Mesenchymal stem cell (in vitro differentiated cells and primary cell): ENCODE measurements around the gene CSNK1E.
A peak's percentile ranks its signal among the peaks of the same experiment; 100 is the strongest.

Experiments used
- DNase-seq: peaks from one replicate; pipeline ENCODE4 v3.0.0-alpha.2; 2013
- H2AFZ ChIP-seq: one replicate; pipeline ENCODE4 v1.6.1; 2013; ENCODE audit warnings: low read depth, mild to moderate bottlenecking, control low read depth, inconsistent platforms, low read length, moderate library complexity
- H2AK5ac ChIP-seq: 2 replicates; pipeline ENCODE4 v1.6.1; 2013; ENCODE audit warnings: low read length, moderate library complexity, mild to moderate bottlenecking, inconsistent platforms; ENCODE audit not compliant: severe bottlenecking
- H2BK120ac ChIP-seq: one replicate; pipeline ENCODE4 v1.6.1; 2013; ENCODE audit warnings: low read depth, mild to moderate bottlenecking, inconsistent platforms, low read length, moderate library complexity
- H2BK12ac ChIP-seq, 2 experiments: one replicate each; pipeline ENCODE4 v1.6.1; 2013; ENCODE audit warnings: inconsistent platforms in 2 of 2, low read length in 2 of 2, mild to moderate bottlenecking in 2 of 2, moderate library complexity in 2 of 2, control low read depth in 1 of 2
- H2BK15ac ChIP-seq: one replicate; pipeline ENCODE4 v1.6.1; 2013; ENCODE audit warnings: mild to moderate bottlenecking, low read depth, inconsistent platforms; ENCODE audit not compliant: poor library complexity, severe bottlenecking
- H2BK5ac ChIP-seq: 2 replicates; pipeline ENCODE4 v1.6.1; 2013; ENCODE audit warnings: low read depth, mild to moderate bottlenecking, low read length, control low read depth, inconsistent platforms; ENCODE audit not compliant: poor library complexity, severe bottlenecking
- H3K14ac ChIP-seq, 2 experiments: one replicate each; pipeline ENCODE4 v1.6.1; 2013; ENCODE audit warnings: inconsistent platforms in 2 of 2, low read length in 2 of 2, control low read depth in 1 of 2, mild to moderate bottlenecking in 1 of 2, moderate library complexity in 1 of 2
- H3K18ac ChIP-seq, 2 experiments: one replicate each; pipeline ENCODE4 v1.6.1; 2013; ENCODE audit warnings: inconsistent platforms in 2 of 2, low read length in 2 of 2, control low read depth in 1 of 2, low read depth in 1 of 2, mild to moderate bottlenecking in 1 of 2
- H3K23ac ChIP-seq, 2 experiments: one replicate each; pipeline ENCODE4 v1.6.1; 2013; ENCODE audit warnings: inconsistent platforms in 2 of 2, low read length in 2 of 2, mild to moderate bottlenecking in 2 of 2, moderate library complexity in 2 of 2, control low read depth in 1 of 2
- H3K27ac ChIP-seq: 2 replicates; pipeline ENCODE4 v1.5.1; 2013; ENCODE audit warnings: mild to moderate bottlenecking, moderate library complexity, low read length, control low read depth, inconsistent platforms; ENCODE audit not compliant: poor library complexity, severe bottlenecking
- H3K27me3 ChIP-seq, 2 experiments: 2 replicates each; pipeline versions ENCODE4 v1.6.1 to v1.7.0; 2013; ENCODE audit warnings: low read length in 2 of 2, mild to moderate bottlenecking in 2 of 2, moderate library complexity in 2 of 2, control low read depth in 1 of 2, inconsistent platforms in 1 of 2; ENCODE audit not compliant: control insufficient read depth in 1 of 2, insufficient read depth in 1 of 2
- H3K36me3 ChIP-seq, 2 experiments: 2 replicates each; pipeline versions ENCODE4 v1.6.1 to v1.7.0; 2013; ENCODE audit warnings: low read length in 2 of 2, control low read depth in 1 of 2, inconsistent platforms in 1 of 2, low read depth in 1 of 2, mild to moderate bottlenecking in 1 of 2; ENCODE audit not compliant: insufficient read depth in 2 of 2, control insufficient read depth in 1 of 2
- H3K4ac ChIP-seq, 2 experiments: one replicate each; pipeline ENCODE4 v1.6.1; 2013; ENCODE audit warnings: inconsistent platforms in 2 of 2, low read length in 2 of 2, mild to moderate bottlenecking in 2 of 2, moderate library complexity in 2 of 2, control low read depth in 1 of 2, low read depth in 1 of 2
- H3K4me1 ChIP-seq: 2 replicates; pipeline ENCODE4 v1.6.1; 2013; ENCODE audit warnings: low read depth, low read length, control low read depth; ENCODE audit not compliant: control insufficient read depth, insufficient read depth
- H3K4me2 ChIP-seq: 2 replicates; pipeline ENCODE4 v1.6.1; 2013; ENCODE audit warnings: low read length, mild to moderate bottlenecking, inconsistent platforms; ENCODE audit not compliant: poor library complexity, severe bottlenecking
- H3K4me3 ChIP-seq, 2 experiments: 2 replicates each; pipeline versions ENCODE4 v1.5.1 to v1.7.0; 2013; ENCODE audit warnings: low read length in 2 of 2, mild to moderate bottlenecking in 2 of 2, control low read depth in 1 of 2, low read depth in 1 of 2; ENCODE audit not compliant: insufficient read depth in 1 of 2
- H3K79me1 ChIP-seq: replicated peaks from 2 replicates; pipeline ENCODE4 v1.6.1; 2013; ENCODE audit warnings: mild to moderate bottlenecking, control low read depth, low read length, inconsistent platforms; ENCODE audit not compliant: poor library complexity, severe bottlenecking
- H3K9ac ChIP-seq: 2 replicates; pipeline ENCODE4 v1.7.0; 2013; ENCODE audit warnings: mild to moderate bottlenecking, low read length, moderate library complexity
- H3K9me3 ChIP-seq: 2 replicates; pipeline ENCODE4 v1.7.0; 2013; ENCODE audit warnings: mild to moderate bottlenecking, low read length; ENCODE audit not compliant: control insufficient read depth
- H4K8ac ChIP-seq: one replicate; pipeline ENCODE4 v1.6.1; 2013; ENCODE audit warnings: inconsistent platforms, mild to moderate bottlenecking, low read length, moderate library complexity
- H4K91ac ChIP-seq: one replicate; pipeline ENCODE4 v1.6.1; 2013; ENCODE audit warnings: mild to moderate bottlenecking, low read length, inconsistent platforms
- WGBS: methylation state at CpG from one replicate; pipeline ENCODE4 v1.1.7; 2013; ENCODE audit warnings: mixed read lengths; 5-methylcytosine and 5-hydroxymethylcytosine counted together

The CSNK1E gene

DNA sequence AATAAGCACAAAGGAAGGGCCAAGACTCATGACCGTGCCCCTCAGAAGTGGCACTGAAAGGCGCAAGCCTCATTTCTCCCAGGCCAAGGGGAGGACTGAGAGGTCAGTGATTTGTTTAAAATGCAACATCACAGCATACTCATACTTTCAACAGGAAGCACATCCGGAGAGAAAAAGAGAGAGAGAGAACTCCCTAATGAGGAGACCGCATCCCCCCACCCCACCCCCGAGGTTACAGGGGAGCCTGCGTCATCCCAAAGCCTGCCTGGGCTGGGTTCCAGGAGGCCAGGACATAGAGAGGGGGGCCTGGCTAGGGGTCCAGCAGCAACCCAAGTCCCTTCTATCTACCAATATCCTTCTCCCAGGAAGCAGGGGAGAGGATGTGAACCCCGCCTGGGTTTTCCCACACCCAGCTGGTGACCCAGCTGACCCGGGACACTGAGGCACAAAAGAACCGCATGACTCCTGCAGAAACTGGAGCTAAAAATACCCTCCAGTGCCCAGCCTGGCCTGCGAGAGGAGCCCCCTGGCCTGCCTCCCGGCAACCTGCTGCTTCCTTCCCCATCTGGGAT lies 3.8 kb downstream of the CSNK1E start:
- no peak overlapping the region for H2AFZ ChIP-seq
- peak overlapping the region; percentile 50 for H2BK120ac ChIP-seq
- peak overlapping the region; percentile 6 for H2BK15ac ChIP-seq
- H2BK12ac ChIP-seq, result peak overlapping the region in 1 of 2 experiments; percentile 76
- H3K79me1 ChIP-seq, result no peaks in the 10 kb centered on the region
- H3K23ac ChIP-seq, result no peak overlapping the region
- no peak overlapping the region for H3K14ac ChIP-seq
- peak overlapping the region; percentile 75 for H3K27ac ChIP-seq
- H3K4me2 ChIP-seq, result peak overlapping the region; percentile 70
- peak overlapping the region; percentile 67 to 94 for H3K18ac ChIP-seq
- peak overlapping the region; percentile 33 for H4K8ac ChIP-seq
- H3K4me3 ChIP-seq, result peak overlapping the region in 1 of 2 experiments; percentile 90
- peak overlapping the region; percentile 14 for H4K91ac ChIP-seq
- WGBS, result 5% methylated on average over 9 of the region's 11 CpGs
- peak overlapping the region in 1 of 2 experiments; percentile 76 for H3K4ac ChIP-seq
- H2AK5ac ChIP-seq, result no peak overlapping the region
- H3K9ac ChIP-seq, result peak overlapping the region; percentile 97
- peaks cover 72% of the 10 kb centered on the region for H3K4me1 ChIP-seq
- no peaks in the 10 kb centered on the region for H3K9me3 ChIP-seq
- no peaks in the 10 kb centered on the region for H3K27me3 ChIP-seq
- peak; percentile 95 for DNase-seq
- peak overlapping the region; percentile 48 for H2BK5ac ChIP-seq
- H3K36me3 ChIP-seq, result peaks cover 34 to 52% of the 10 kb centered on the region in 2 experiments

DNA sequence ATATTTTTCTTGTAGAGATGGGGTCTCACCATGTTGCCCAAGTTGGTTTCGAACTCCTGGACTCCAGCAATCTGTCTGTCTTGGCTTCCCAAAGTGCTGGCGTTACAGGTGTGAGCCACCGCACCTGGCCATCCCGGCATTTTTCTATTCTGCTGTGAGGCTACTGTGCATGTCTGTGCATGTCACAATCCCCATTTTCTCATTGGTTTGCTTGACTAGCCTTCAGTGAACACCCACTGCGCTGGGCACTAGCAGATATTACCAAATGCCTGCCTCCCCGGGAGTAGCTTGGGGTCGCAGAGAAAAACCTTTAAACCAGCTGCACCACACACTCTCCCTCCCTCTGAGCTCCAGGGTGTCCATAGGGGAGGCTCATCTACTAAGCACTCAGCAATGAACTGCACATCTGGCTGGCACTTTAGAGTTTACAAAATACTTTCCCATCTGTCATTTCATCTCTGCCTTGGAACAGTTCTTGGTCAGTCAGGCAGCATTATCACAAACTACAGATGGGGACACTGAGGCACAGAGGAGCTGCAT lies 4.9 kb downstream of the CSNK1E start:
- Histone ChIP-seq H3K4me3 (peak overlapping the region in 1 of 2 experiments; percentile 90), H3K27ac (peak overlapping the region; percentile 75), H4K91ac (peak overlapping the region; percentile 8), H3K9ac (peak overlapping the region; percentile 97), H2BK5ac (no peak overlapping the region), H3K23ac (peak overlapping the region in 1 of 2 experiments; percentile 66), H3K4me2 (no peak overlapping the region), H3K27me3 (no peaks in the 10 kb centered on the region), H2AK5ac (no peak overlapping the region), H3K79me1 (no peaks in the 10 kb centered on the region), H2BK12ac (peak overlapping the region; percentile 6 to 69), H3K14ac (no peak overlapping the region), H2BK120ac (no peak overlapping the region), H3K4me1 (peaks cover 66% of the 10 kb centered on the region), H3K36me3 (peaks cover 44 to 59% of the 10 kb centered on the region in 2 experiments), H3K4ac (peak overlapping the region; percentile 12 to 37), H2AFZ (no peak overlapping the region), H4K8ac (no peak overlapping the region), H3K9me3 (no peaks in the 10 kb centered on the region), H2BK15ac (no peak overlapping the region), H3K18ac (peak overlapping the region; percentile 49 to 94)
- peak; percentile 43 for DNase-seq
- 93% methylated on average over 7 of the region's 7 CpGs for WGBS

DNA sequence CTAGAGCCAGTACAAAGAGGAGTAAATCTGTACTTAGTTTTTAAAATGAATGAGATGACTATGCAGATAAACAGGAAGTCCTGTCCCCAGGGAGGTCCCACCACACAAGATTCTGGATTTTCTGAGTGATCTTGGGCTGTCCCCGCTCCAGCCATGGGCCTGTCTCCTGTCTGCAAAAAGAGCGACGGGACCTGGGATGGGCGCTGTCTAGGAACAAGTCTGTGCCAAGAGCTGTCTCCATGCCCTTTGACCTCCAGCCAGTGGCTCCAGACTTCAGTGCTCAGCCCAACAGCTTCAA lies 6.0 kb downstream of the CSNK1E start:
- no peak overlapping the region for H2AFZ ChIP-seq
- no peak overlapping the region for H3K18ac ChIP-seq
- peaks cover 66% of the 10 kb centered on the region for H3K4me1 ChIP-seq
- no peak overlapping the region for H2BK15ac ChIP-seq
- peak; percentile 41 for DNase-seq
- H4K8ac ChIP-seq, result no peak overlapping the region
- no peak overlapping the region for H2AK5ac ChIP-seq
- H4K91ac ChIP-seq, result no peak overlapping the region
- H3K27me3 ChIP-seq, result no peaks in the 10 kb centered on the region
- H3K14ac ChIP-seq, result peak overlapping the region in 1 of 2 experiments; percentile 11
- no peak overlapping the region for H3K4me2 ChIP-seq
- H3K9ac ChIP-seq, result peak overlapping the region; percentile 46
- no peaks in the 10 kb centered on the region for H3K9me3 ChIP-seq
- peak overlapping the region; percentile 10 for H3K27ac ChIP-seq
- H3K4ac ChIP-seq, result peak overlapping the region in 1 of 2 experiments; percentile 51
- WGBS, result 63% methylated on average over 4 of the region's 4 CpGs
- H2BK12ac ChIP-seq, result peak overlapping the region in 1 of 2 experiments; percentile 15
- H2BK120ac ChIP-seq, result no peak overlapping the region
- H3K79me1 ChIP-seq, result no peaks in the 10 kb centered on the region
- H3K23ac ChIP-seq, result no peak overlapping the region
- peak overlapping the region in 1 of 2 experiments; percentile 57 for H3K4me3 ChIP-seq
- peaks cover 47 to 64% of the 10 kb centered on the region in 2 experiments for H3K36me3 ChIP-seq
- H2BK5ac ChIP-seq, result no peak overlapping the region

DNA sequence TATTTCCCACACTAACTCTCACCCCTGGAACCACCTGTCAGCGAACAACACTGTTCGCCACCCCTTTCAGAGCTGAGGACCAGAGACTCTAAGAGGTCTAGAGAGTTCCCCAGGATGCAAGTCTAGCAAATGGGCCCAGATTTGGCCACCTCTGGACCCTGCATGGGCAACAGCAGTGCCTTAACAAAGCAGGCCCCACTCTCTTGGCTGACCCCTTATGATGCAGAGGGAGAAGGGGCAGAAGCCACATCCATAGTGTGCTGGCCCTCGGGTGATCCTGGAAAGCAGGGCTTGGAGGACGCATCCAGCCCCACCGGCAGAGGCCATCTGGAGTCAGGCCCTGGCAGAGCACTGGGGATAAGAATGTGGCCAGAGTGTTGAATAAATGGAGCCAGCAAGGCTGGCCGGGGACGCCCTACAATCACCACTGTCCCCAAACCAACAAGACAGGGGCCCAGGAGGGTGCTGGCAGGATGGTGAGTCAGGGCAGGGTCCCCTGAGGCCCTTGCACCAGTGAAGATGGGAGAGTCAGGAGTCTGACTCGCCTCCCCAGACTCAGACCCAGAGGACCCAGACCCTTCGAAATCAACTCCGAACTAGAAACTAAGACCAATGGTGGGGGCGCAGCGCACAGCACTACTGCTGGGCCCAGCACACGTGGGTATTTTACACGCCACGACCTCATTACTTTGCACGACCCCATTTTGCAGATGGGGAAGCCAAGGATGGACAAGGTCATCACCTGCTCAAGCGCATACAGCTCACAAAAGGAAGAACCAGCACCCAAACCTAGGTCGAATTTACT lies 6.5 kb downstream of the CSNK1E start:
- Histone ChIP-seq H3K4me3 (peak overlapping the region; percentile 5 to 57), H3K4ac (no peak overlapping the region), H3K14ac (peak overlapping the region in 1 of 2 experiments; percentile 75), H3K36me3 (peaks cover 47 to 64% of the 10 kb centered on the region in 2 experiments), H3K27me3 (no peaks in the 10 kb centered on the region), H3K9me3 (no peaks in the 10 kb centered on the region), H2BK12ac (peak overlapping the region; percentile 46 to 71), H3K79me1 (no peaks in the 10 kb centered on the region), H2AK5ac (peak overlapping the region; percentile 33), H4K8ac (no peak overlapping the region), H3K9ac (peak overlapping the region; percentile 46), H2BK120ac (no peak overlapping the region), H3K4me2 (no peak overlapping the region), H2AFZ (no peak overlapping the region), H3K27ac (peak overlapping the region; percentile 22), H2BK5ac (no peak overlapping the region), H2BK15ac (no peak overlapping the region), H3K4me1 (peaks cover 66% of the 10 kb centered on the region), H3K18ac (peak overlapping the region; percentile 34 to 68), H4K91ac (no peak overlapping the region), H3K23ac (peak overlapping the region in 1 of 2 experiments; percentile 75)
- no peak for DNase-seq
- 91% methylated on average over 15 of the region's 18 CpGs for WGBS
